Endometrial microvascular endothelial cells (primary cell): ENCODE measurements around the gene EVI5L. TPM values are rescaled to one million over a fixed set of nuclear protein-coding genes. Genes with fewer than 3 reads are reported as not detected.

ENCODE experiments used
- in situ Hi-C: cut with HindIII; loops from 2 replicates; pipeline ENCODE4 v1.10.0; 2017; ENCODE audit warnings: low sequenced_read_pairs, low pct_unique_long_range_greater_than_20kb; ENCODE audit errors: inconsistent ontology term
- total RNA-seq: library from RNA; depleted of rRNA; stranded (reverse); fragments of >200 nt; gene quantifications from one replicate; pipeline ENCODE4 v1.2.3, GENCODE V29; 2015; ENCODE audit errors: inconsistent ontology term

EVI5L gene
- total RNA-seq, 1 donor from 2014 or later: 23.2 TPM

DNA sequence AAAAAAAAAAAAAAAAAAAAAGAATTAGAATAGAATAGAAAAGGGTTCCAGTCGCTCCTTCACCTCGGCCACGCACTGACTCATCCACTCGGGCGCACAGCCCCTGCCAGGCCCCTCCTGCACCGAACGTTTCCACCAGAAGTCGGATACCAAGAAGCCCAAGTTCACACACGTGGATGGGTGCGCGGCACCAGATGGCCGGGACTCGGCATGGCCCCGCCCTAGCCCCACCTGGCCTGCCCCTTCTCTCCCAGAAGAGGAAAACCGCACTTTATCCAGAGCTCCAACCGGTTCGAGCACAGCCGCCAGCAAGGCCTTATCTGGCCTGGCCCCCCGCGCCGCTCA is 38.3 kb downstream of the EVI5L start:
- in situ Hi-C loops: no loop called here

DNA sequence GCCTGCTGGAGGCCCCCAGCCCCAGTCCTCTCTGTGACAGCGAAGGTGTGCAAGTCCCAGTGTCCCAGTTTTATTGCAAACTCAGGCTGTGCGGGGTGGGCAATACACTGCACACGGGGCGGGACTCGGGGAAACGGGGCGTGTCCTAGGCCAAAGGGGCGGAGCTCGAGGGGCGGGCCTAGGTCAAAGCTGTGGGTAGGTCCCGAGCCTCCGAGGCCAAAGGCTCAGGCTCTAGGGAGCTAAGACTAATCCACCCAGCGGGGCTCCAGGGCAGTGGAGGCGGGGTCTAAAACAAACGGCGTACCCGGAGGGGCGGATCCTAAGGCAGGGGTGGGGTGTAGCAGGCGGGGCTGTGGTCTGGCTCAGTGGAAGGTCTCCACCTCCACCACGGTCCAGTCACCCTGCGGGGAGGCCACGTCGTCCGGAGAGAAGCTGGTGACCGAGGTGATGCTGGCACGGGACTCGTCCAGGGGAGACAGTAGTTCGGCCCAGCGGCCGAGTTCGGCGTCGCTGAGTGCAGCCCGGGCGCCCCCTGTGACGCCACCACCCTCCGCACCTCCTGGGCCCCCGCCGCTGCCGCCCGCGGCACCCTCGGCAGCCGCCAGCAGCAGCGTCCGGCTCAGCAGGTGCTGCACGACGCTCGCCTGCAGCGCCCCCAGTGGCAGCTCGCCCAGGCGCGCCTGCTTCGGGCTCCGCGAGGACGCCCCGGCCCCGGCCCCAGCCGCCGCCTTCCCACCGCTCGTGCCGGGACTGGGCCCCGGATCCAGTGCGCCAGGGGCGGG is 38.8 kb downstream of the EVI5L start:
- in situ Hi-C loops: no loop called here

DNA sequence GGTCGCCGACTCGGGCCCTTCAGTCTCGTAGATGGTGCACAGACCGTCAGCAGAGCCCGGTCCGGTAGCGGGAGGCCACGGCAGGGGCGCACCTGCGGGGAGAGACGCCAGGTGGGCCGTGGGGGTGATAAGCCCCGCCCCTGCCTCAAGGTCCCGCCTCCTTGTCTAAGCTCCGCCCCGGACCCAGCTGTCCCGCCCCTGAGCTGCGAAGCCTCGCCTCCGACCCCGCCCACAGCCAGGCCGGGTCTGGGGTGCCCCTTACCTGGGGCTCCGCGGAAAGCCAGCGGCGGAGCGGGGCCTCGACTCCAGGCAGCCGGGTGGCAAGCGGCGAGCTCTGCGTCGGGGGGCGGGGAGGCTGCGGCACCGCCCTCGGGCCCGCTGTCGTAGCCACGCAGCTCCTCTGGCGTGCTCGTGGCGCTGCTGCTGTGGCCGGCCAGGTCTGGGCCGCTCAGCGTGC is 39.5 kb downstream of the EVI5L start:
- in situ Hi-C loops: no loop called here

DNA sequence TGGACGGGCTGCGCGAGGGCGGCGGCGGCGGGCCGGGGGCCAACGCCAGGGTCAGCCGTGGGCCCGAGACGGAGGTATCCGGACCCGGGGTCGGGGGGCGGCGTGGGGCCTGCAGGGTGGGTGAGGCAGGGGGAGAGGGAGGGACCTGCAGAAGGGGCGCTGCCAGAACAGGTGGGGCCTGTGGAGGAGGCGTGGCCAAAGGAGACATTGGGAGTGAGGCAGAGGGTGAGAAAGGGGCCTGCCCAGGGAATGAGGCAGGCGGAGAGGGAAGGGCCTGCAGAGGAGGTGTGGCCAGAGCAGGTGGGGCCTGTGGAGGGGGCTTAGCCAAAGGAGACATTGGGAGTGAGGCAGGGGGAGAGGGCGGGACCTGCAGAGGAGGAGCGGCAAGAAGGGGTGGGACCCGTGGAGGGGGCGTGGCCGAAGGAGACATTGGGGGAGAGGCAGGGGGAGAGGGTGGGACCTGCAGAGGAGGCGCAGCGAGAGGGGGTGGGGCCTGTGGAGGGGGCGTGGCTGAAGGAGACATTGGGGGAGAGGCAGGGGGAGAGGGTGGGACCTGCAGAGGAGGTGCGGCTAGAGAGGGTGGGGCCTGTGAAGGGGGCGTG is 40.0 kb downstream of the EVI5L start:
- in situ Hi-C loops: no loop called here

DNA sequence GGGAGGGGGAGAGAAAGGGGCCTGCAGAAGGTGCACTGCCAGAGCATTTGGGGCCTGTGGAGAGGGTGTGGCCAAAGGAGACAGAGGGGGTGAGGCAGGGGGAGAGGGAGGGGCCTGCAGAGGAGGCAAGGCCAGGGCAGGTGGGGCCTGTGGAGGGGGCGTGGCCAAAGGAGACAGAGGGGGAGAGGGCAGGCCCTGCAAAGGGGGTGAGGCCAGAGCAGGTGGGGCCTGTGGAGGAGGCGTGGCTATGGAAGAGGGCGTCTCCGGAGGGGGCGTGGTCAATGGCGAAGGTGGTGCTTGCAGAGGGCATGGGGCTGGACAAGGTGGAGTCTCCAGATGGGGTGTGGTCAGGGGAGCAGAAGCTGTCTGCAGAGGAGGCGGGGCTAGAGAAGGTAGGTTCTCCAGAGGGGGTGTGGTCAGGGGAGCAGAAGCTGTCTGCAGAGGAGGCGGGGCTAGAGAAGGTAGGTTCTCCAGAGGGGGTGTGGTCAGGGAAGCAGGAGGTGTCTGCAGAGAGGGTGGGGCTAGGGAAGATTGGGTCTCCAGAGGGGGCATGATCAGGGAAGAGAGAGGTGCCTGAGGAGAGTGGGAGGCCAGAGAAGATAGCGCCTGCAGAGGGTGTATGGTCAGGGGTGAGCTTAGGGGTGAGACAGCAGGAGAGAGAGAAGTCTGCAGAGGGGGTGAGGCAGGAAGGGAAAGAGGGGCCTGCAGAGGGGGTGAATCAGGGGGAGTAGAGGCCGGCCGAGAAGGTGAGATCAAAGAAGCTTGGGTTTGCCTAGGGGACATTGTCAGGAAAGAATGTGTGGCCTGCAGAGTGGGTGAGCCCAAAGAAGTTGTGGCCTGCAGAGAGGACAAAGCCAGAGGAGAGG is 40.8 kb downstream of the EVI5L start:
- in situ Hi-C loops: no loop called here

DNA sequence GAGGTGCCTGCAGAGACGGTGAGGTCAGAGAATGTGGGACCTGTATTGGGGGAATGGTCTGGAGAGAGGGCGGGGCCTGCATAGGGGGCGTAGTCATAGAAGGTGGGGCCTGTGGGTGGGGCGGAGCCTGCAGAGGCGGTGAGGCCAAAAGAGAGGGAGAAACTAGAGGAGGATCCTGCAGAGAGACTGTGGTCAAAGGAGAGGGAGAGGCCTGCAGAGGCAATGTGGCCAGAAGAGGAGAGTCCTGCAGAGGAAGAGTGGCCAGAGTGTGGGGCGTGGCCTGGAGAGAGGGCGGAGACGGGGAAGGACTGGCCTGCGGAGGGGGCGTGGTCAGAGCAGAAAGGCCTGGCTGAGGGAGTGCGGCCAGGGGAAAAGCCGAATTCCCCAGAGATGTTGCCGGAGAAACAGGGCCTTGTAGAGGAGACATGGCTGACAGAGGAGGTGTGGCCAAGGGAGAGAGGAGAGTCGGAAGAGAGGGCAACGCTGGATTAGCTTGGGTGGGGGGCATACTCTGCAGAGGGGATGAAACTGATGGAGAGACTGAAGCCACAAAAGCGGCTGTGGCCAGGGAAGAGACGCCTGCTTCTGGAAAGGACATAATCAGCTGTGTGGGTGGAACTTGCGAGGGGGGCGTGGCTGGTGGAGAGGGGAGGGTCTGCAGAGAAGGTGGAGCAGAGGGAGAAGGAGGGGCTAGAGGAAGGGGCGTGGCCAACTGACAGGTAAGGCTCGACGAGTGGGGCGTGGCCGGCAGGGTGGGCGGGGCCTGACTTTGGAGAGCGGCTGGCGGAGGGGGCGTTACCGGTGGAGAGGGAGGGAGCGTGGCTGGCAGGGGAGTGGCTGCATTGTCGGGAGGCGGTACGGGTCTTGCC is 41.7 kb downstream of the EVI5L start:
- in situ Hi-C loops: no loop called here

DNA sequence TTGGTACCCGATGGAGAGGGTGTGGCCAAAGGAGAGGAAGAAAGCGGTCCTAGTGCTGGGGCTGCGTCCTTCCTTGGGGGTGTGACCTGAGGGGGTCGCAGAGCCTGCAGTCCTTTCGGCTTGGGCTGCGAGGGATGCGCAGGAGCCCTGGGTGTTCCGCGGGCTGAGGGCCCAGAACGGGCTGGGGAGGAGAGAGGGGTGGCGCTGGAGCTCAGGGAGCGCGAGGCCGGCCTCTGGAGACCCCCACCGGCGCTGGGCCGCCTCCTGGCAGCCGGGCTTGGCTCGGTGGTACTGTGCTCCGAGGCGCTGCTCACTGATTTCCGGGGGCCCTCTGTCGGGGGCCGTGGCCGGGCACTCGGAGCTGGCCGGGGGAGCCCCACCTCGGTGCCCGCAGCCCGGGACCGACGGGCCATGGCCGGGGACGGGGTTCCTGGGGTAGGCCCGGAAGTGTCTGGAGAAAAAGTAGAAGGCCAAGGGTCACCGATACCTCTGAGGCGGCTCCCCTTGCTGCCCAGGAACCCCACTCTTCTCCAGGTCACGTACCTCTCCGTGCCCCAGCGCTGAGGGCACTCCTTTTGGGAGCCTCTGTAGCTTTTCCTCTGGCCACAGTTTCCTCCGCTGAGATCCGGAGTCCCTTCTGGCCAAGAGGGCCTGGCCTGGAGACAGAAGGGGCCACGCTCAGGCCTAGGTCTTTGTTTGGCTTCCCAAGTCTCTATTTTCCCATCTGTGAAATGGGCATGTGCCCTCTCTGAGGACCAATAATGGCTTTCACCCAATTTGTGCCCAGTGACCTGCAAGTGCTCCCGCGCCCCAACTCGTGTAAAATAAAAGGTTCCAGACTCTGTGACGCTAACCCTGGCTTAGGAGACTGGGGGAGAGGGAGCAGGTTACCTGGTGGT is 42.5 kb downstream of the EVI5L start:
- in situ Hi-C loops: no loop called here

DNA sequence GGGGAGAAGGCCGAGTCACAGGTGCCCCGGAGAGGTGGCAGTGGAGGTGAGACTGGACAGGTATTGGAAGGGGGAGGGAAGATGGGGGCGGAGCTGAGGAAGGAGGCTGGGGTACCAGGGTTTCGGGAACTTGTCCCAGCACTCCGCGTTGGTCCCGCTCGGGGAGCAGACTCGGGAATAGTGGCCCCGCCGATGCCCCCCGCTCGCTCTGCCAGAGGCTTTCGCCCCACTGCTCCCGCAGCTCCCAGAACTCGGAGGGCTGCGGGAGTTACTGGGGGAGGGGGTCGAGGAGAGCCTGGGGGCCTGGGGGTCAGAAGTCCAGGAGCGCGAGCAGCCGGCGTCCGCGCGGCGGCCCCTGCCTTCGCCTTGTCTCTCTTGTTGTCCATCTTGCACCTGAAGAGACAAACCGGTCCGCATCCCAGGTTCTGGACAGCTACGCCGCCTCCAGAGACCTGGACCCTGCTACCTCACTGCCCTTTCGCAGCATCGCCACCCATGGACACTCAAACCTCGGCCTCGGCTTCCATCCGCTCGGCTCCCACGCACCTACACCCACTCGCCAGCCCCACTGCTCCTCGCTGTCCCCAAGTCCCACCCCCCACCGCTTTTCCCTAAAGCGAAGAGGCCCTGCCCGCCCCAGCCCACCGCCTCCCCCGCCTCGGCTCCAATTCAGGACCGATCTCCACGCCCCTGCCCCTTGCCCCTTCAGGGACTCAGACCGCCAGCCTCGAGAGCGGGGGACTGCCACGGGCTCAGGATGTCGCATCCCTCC is 43.5 kb downstream of the EVI5L start:
- in situ Hi-C loops: no loop called here

DNA sequence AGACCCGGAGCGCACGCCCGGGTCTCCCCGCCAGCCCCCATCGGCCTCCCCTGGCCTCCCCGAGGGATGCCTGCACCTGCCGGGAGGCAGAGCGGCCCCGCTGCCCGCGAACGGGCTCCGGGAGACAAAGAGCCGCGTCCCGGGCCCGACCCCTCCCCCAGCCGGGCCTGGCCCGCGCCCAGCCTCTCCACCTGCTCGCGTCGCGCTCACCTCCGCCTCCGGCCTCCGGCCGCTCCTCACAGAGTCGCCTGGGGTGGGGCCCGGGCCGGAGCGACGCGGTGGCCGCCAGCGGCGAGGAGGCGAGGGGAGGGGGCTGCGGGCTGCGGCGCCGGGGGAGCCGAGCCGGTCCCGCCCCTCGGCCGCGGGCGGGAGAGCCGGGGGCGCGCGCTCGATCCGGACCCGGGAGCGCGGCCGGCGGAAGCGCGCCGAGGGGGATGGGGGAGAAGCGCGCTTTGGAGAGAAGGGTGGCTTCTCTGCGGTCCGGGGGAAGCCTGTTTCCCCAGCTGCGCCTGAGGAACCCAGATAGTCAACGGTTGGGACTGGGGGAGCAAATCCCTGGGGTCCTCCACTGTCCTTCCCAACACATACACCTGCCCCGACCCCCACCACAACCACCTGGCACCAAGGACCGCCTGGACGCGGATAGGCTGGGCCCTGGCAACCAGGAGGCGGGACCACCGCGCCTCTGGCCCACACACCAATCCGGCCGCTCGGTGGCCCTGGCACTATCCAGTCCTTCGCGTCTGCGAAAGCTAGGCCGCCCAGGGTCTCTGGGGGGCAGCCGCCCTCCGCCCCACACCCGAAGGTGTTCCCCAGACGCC is 44.3 kb downstream of the EVI5L start, which contains the start of gene PRR36:
Gene PRR36 (minus strand): TSS at position 315 of the 821 bp plus-strand sequence. CDS start 701 bp downstream, outside the sequence.
- in situ Hi-C loops: no loop called here

DNA sequence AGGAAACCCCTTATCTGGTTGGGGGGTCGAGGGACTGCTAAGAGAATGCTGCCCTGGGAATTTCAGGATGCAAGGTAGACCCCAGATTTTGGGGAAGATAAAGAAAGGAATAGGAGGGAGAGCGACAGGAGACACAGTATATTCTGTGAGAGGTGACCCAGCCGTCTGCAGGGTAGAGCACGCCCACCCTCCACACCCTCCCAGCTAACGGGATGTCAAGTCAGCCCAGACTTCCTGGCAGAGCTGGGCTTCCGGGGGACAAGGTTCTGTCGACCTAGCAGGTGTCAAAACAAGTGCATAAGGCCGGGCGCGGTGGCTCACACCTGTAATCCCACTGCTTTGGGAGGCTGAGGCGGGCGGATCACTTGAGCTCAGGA is 44.9 kb downstream of the EVI5L start:
- in situ Hi-C loops: no loop called here

DNA sequence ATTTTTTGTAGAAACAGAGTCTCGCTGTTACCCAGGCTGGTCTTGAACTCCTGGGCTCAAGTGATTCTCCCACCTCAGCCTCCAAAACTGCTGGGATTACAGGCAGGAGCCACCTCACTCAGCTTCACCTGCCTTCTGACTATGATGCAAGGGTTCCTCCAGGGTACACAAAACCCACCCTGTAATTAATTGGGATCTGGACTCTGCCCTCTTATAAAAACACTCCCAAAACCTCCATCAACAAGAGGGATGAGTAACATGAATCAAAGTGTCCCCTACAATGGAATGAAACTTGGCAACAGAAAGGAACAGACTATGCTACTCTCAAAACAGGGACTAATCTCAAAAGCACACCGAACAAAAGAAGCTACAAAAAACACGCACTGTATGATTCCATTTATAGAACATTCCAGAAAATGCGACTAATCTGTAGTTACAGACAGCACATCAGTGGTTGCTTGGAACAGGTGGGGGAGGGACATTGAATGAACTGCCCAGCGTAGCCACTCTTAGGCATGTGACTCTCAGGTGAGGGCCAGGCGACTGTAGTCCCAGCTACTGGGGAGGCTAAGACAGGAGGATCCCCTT is 47.3 kb downstream of the EVI5L start:
- in situ Hi-C loops: no loop called here

DNA sequence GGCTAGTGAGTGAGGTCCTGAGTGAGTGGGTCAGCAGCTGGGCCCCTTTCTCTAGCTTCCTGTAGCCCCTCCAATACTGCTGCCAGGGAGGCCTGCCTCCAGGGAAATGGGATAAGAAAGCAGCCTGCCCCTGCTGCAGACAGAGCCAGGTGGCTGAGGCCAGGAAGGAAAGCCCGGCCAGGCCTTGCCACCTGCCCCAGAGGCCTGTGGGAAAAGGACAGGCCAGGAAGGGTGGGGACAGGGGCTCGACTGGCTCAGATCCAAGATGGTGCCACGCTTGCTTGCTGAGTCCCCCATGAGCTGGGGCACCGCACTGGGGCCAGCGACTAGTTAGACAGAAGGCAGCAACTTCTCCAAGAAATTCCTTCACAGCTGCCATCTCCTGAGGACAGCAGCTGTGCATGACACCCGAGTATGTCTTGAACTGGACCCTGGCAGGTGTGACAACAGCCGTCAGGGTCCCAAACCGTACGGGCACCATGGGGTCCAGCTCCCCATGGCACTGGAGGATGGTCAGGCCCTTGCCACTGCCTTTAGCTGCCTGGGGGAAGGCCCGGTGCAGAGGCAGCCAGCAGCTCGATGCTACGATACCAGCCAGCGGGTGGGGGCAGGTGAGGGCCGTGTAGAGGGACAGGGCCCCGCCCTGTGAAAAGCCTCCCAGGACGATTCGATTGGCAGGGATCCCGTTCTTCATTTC is 49.2 kb downstream of the EVI5L start:
- in situ Hi-C loops: no loop called here

DNA sequence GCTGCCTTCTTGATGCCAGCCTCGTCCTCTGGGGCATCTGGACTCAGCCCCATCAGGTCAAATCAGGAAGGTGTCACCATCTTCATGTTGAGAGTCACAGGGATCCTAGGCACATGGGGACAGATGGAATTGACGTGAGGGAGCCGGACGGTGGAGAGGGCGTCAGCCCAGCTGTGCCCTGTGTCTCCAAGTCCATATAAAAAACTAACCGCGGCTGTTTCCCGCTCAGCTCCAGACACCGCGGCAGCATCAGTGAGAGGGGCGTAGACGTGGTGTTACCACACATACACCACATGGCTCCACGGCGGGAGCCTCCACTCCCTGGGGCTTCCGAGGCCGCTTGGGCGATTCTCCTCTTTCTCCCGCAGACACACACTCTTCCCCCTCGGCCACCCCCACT is 49.8 kb downstream of the EVI5L start:
- in situ Hi-C loops: no loop called here

DNA sequence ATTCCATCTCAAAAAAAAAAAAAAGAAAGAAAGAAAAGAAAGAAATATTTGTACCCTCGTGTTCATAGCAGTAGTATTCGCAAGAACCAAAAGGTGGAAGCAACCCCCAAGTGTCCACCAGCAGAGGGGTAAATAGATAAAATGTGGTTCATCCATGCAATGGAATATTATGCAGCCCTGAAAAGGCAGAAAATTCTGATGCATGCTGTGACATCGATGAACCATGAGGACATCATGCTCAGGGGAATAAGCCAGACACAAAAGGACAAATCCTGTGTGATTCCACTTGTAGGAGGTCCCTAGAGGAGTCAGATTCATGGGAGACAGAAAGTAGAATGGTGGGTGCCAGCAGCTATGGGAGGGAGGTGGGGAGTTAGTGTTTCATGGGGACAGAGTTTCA is 51.9 kb downstream of the EVI5L start:
- in situ Hi-C loops: no loop called here

DNA sequence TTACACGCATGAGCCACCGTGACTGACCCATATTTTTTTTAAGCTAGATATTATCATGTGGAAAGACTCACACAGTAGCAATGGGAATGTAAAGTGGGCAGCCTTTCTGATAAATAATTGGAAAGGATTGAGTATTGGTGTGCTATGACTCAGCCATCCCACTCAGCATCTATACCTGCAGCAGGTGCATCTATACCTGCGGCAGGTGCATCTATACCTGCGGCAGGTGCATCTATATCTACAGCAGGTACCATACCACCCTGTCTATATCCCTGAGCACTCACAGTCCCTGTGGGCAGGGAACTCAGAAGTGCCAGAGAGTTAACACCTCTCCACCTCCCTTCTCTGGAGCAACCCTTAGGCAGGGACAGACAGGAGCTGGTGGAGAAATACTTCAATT is 53.1 kb downstream of the EVI5L start:
- in situ Hi-C loops: no loop called here
